HepG2 (cell line): Measurements from ENCODE around the gene ZBTB7B. TPM values are rescaled to one million over a fixed set of nuclear protein-coding genes. Genes with fewer than 3 reads are reported as not detected.

Source experiments
- ATAC-seq: fragments of 200-7000 bp; cut with Tn5 transposase; 3 replicates; pipeline ENCODE4 v1.9.1; 2020; ENCODE audit warnings: mild to moderate bottlenecking, moderate library complexity
- BruUV-seq: library from RNA; stranded (reverse); fragments of 400-500 nt; replicated peaks from 2 replicates; lab custom pipeline; 2021; lab: Mats Ljungman, UMichigan
- CTCF ChIA-PET: fragments of 300-600 bp; formaldehyde crosslinking; extraction: SDS; loops from one replicate; lab custom pipeline; 2021; ENCODE audit warnings: low total read pairs, inconsistent platforms, low intra/inter-chr PET ratio; lab: Yijun Ruan, JAX
- POLR2A ChIA-PET: fragments of 350-600 bp; sonication (Branson Sonifier 250); formaldehyde crosslinking; loops from one replicate; lab custom pipeline; 2020; ENCODE audit warnings: antibody characterized with exemption, inconsistent platforms; lab: Yijun Ruan, JAX
- DNase-seq: peaks from one replicate; pipeline ENCODE4 v3.0.0-alpha.2; 2015; ENCODE audit warnings: low spot score
- FAIRE-seq: peaks from 3 replicates; lab custom pipeline; 2011; peaks lifted over from hg19 to GRCh38; lab: Jason Lieb, UNC
- H2AFZ ChIP-seq: one replicate; pipeline ENCODE4 v1.6.1; 2011; ENCODE audit warnings: low read length, inconsistent platforms
- H3K27ac ChIP-seq: fragments of 300-600 bp; 3 replicates; pipeline ENCODE4 v1.8.0; 2011; ENCODE audit warnings: mixed run types, mild to moderate bottlenecking, mixed read lengths, low read length, inconsistent platforms; ENCODE audit not compliant: insufficient read depth; ENCODE audit errors: extremely low read length
- H3K27me3 ChIP-seq, 2 experiments: fragments of 200-600 bp in 1 of 2; 2 replicates in 1 of 2; 3 replicates in 1 of 2; pipeline versions ENCODE4 v1.6.0 to v1.8.0; 2011; ENCODE audit warnings: low read length in 2 of 2, mild to moderate bottlenecking in 2 of 2, moderate library complexity in 2 of 2, inconsistent platforms in 1 of 2; ENCODE audit not compliant: insufficient read depth in 2 of 2, control insufficient read depth in 1 of 2
- H3K36me3 ChIP-seq, 2 experiments: fragments of 200-600 bp in 1 of 2; replicated peaks in 1 of 2; 2 replicates in 1 of 2; 3 replicates in 1 of 2; pipeline versions ENCODE4 v1.5.1 to v1.8.0; 2011; ENCODE audit warnings: low read length in 2 of 2, inconsistent platforms in 1 of 2; ENCODE audit not compliant: insufficient read depth in 2 of 2, control insufficient read depth in 1 of 2
- H3K4me1 ChIP-seq: 2 replicates; pipeline ENCODE4 v1.5.1; 2012; ENCODE audit warnings: low read length, inconsistent platforms; ENCODE audit not compliant: insufficient read depth
- H3K4me2 ChIP-seq: 2 replicates; pipeline ENCODE4 v1.6.0; 2011; ENCODE audit warnings: low read depth, low read length, inconsistent platforms
- H3K4me3 ChIP-seq, 3 experiments: fragments of 200-600 bp in 1 of 3; sonication (generic), shearing (Covaris generic) in 1 of 3; replicated peaks in 1 of 3; 2 replicates each; pipeline ENCODE4 v1.5.1; 2011 to 2016; ENCODE audit warnings: low read length in 3 of 3, inconsistent platforms in 2 of 3, low read depth in 2 of 3, mild to moderate bottlenecking in 2 of 3, control low read depth in 1 of 3, mixed read lengths in 1 of 3; ENCODE audit not compliant: insufficient read depth in 1 of 3
- H3K79me2 ChIP-seq: one replicate; pipeline ENCODE4 v1.6.1; 2011; ENCODE audit warnings: low read length, inconsistent platforms; ENCODE audit not compliant: insufficient read depth
- H3K9ac ChIP-seq: 2 replicates; pipeline ENCODE4 v1.6.0; 2011; ENCODE audit warnings: mild to moderate bottlenecking, low read depth, low read length, inconsistent platforms; ENCODE audit not compliant: insufficient read depth
- H3K9me3 ChIP-seq: 2 replicates; pipeline ENCODE4 v1.5.1; 2012; ENCODE audit warnings: mild to moderate bottlenecking, low read length
- H4K20me1 ChIP-seq: 2 replicates; pipeline ENCODE4 v1.6.0; 2011; ENCODE audit warnings: inconsistent platforms, mild to moderate bottlenecking, low read length, moderate library complexity; ENCODE audit not compliant: insufficient read depth
- ATF6 ChIP-seq: sonication (generic); formaldehyde crosslinking; conservative IDR thresholded peaks from 2 replicates; pipeline ENCODE4 v1.4.0; 2020; ENCODE audit warnings: missing genetic modification reagents
- ELF1 ChIP-seq: sonication (generic); formaldehyde crosslinking; IDR thresholded peaks from 2 replicates; pipeline ENCODE4 v1.4.0; 2020; ENCODE audit warnings: missing genetic modification reagents
- ERF ChIP-seq: IDR thresholded peaks from 2 replicates; pipeline ENCODE4 v1.6.1; 2018; ENCODE audit warnings: missing biosample characterization, missing genetic modification reagents
- HNRNPK ChIP-seq: fragments of 200-400 bp; formaldehyde crosslinking; IDR thresholded peaks from 2 replicates; pipeline ENCODE4 v1.6.1; 2018; ENCODE audit warnings: low read length, low read depth, moderate library complexity, mild to moderate bottlenecking; ENCODE audit not compliant: poor library complexity, severe bottlenecking
- IRX3 ChIP-seq: sonication (generic); formaldehyde crosslinking; IDR thresholded peaks from 2 replicates; pipeline ENCODE4 v1.8.1; 2023; ENCODE audit warnings: mild to moderate bottlenecking, low read depth, missing genetic modification reagents, borderline replicate concordance
- KDM5A ChIP-seq: fragments of 200-600 bp; sonication (generic); IDR thresholded peaks from 2 replicates; pipeline ENCODE4 v1.7.0; 2018; ENCODE audit warnings: antibody characterized with exemption, mild to moderate bottlenecking, low read length, borderline replicate concordance
- MED1 ChIP-seq: sonication (generic); formaldehyde crosslinking; IDR thresholded peaks from 2 replicates; pipeline ENCODE4 v1.4.0; 2020; ENCODE audit warnings: missing genetic modification reagents
- MYNN ChIP-seq: sonication (generic); formaldehyde crosslinking; IDR thresholded peaks from 2 replicates; pipeline ENCODE4 v1.4.0; 2020; ENCODE audit warnings: mild to moderate bottlenecking, low read depth, missing genetic modification reagents
- MYPOP ChIP-seq: sonication (generic); formaldehyde crosslinking; IDR thresholded peaks from 2 replicates; pipeline ENCODE4 v1.8.1; 2023; ENCODE audit warnings: mild to moderate bottlenecking, moderate library complexity, missing genetic modification reagents
- POLR2G ChIP-seq: fragments of 200-400 bp; formaldehyde crosslinking; IDR thresholded peaks from 2 replicates; pipeline ENCODE4 v1.6.1; 2018; ENCODE audit warnings: mild to moderate bottlenecking, low read depth, low read length, moderate library complexity
- PTBP1 ChIP-seq: fragments of 200-400 bp; formaldehyde crosslinking; IDR thresholded peaks from 2 replicates; pipeline ENCODE4 v1.6.1; 2018; ENCODE audit warnings: low read length, low read depth; ENCODE audit not compliant: poor library complexity, severe bottlenecking
- TCF12 ChIP-seq, 2 experiments: fragments of 450-650 bp in 1 of 2; sonication (generic) in 1 of 2; formaldehyde crosslinking in 1 of 2; IDR thresholded peaks; 2 replicates each; pipeline versions ENCODE4 v1.6.1 to v1.8.0; 2017 to 2022; ENCODE audit warnings: antibody characterized with exemption in 1 of 2, mild to moderate bottlenecking in 1 of 2, missing genetic modification reagents in 1 of 2, moderate library complexity in 1 of 2
- ZBTB3 ChIP-seq: sonication (generic); formaldehyde crosslinking; IDR thresholded peaks from 2 replicates; pipeline ENCODE4 v1.4.0; 2020; ENCODE audit warnings: low read depth, mild to moderate bottlenecking, moderate library complexity, missing genetic modification reagents, borderline replicate concordance
- ZKSCAN1 ChIP-seq: fragments of 150-350 bp; IDR thresholded peaks from 2 replicates; pipeline ENCODE4 v1.6.1; 2014; ENCODE audit warnings: low read length
- ZNF12 ChIP-seq: sonication (generic); formaldehyde crosslinking; IDR thresholded peaks from 2 replicates; pipeline ENCODE4 v1.5.0; 2020; ENCODE audit warnings: missing genetic modification reagents
- ZNF224 ChIP-seq: sonication (generic); formaldehyde crosslinking; IDR thresholded peaks from 2 replicates; pipeline ENCODE4 v1.5.0; 2020; ENCODE audit warnings: mild to moderate bottlenecking, missing genetic modification reagents
- ZNF292 ChIP-seq: sonication (generic); formaldehyde crosslinking; IDR thresholded peaks from 2 replicates; pipeline ENCODE4 v1.8.1; 2022; ENCODE audit warnings: mild to moderate bottlenecking, low read depth, missing genetic modification reagents, borderline replicate concordance
- ZNF329 ChIP-seq: sonication (generic); formaldehyde crosslinking; IDR thresholded peaks from 2 replicates; pipeline ENCODE4 v1.9.0; 2021; ENCODE audit warnings: low read depth, mild to moderate bottlenecking, missing genetic modification reagents
- ZNF354B ChIP-seq: sonication (generic); formaldehyde crosslinking; IDR thresholded peaks from 2 replicates; pipeline ENCODE4 v1.8.0; 2022; ENCODE audit warnings: mild to moderate bottlenecking, missing genetic modification reagents
- ZNF788 ChIP-seq: sonication (generic); formaldehyde crosslinking; IDR thresholded peaks from 2 replicates; pipeline ENCODE4 v1.5.0; 2020; ENCODE audit warnings: mild to moderate bottlenecking, missing genetic modification reagents, borderline replicate concordance
- WGBS: methylation state at CpG from one replicate; pipeline ENCODE4 v1.1.6; 2017; ENCODE audit warnings: low lambda C conversion rate; 5-methylcytosine and 5-hydroxymethylcytosine counted together
- in situ Hi-C: cut with HindIII; loops from 2 replicates; pipeline ENCODE4 v1.10.0; 2017; ENCODE audit warnings: low pct_unique_long_range_greater_than_20kb; ENCODE audit not compliant: extremely low pct_ligation_motif_present
- intact Hi-C: fragments of 100-400 bp; cut with micrococcal nuclease; formaldehyde crosslinking; loops from one replicate; pipeline ENCODE4 v1.10.0; 2022; ENCODE audit not compliant: unreplicated experiment
- polyA plus RNA-seq, 8 experiments: library from polyadenylated mRNA; depleted of rRNA in 3 of 8; stranded (reverse) in 7 of 8; unstranded in 1 of 8; fragments of >200 nt; fragmentation: Illumina TruSeq in 4 of 8; extraction: Trizol in 4 of 8; gene quantifications; 2 replicates each; pipeline versions ENCODE4 v1.2.1 to v1.2.3, GENCODE V29; 2011 to 2016; ENCODE audit warnings: low read depth in 4 of 8, missing spikeins in 1 of 8, mixed read lengths in 1 of 8; ENCODE audit not compliant: insufficient read depth in 1 of 8
- total RNA-seq, 5 experiments: library from RNA; depleted of rRNA; stranded (reverse); fragments of >200 nt; fragmentation: Illumina TruSeq; extraction: Trizol; gene quantifications; 2 replicates each; pipeline ENCODE4 v1.2.3, GENCODE V29; 2016; ENCODE audit warnings: low read depth in 1 of 5
- TF ChIP-seq, protein P1 (sequence below): sonication (generic); formaldehyde crosslinking; IDR thresholded peaks from 2 replicates; pipeline ENCODE4 v1.8.0; 2022; ENCODE audit warnings: mild to moderate bottlenecking, missing genetic modification reagents; ENCODE audit not compliant: insufficient replicate concordance

The ZBTB7B gene
- total and polyA plus RNA-seq, 2 of the 13 experiments (the other 11 are each of a cell fraction or from before 2014, with no cell fraction given), result 15.5 to 17.5 TPM

- POLR2A ChIA-PET, result interaction anchor here (0.8 to 6.7 kb wide), 16 partner anchors 10 to 126 kb away, joined by 3 to 90 read pairs (median 6); partner anchors contain the start of genes FLAD1, PBXIP1, PMVK and SHC1
- no peak for FAIRE-seq
- Histone ChIP-seq H3K27ac (peak overlapping the region; percentile 97), H3K79me2 (peaks cover 20% of the 10 kb centered on the region), H3K4me1 (peaks cover 32% of the 10 kb centered on the region), H2AFZ (no peak overlapping the region), H3K9ac (peak overlapping the region; percentile 97), H3K27me3 (no peaks in the 10 kb centered on the region; a peak in 1 of 5 replicates), H3K4me2 (peak overlapping the region; percentile 100), H3K36me3 (no peaks in the 10 kb centered on the region), H4K20me1 (no peaks in the 10 kb centered on the region), H3K4me3 (peak overlapping the region; percentile 72 to 86 (median 84)), H3K9me3 (no peaks in the 10 kb centered on the region)
- BruUV-seq, result no TSS peak
- intact Hi-C loops, result loop anchor here (1.0 to 5.0 kb wide), 3 partner anchors 27 to 443 kb away; partner anchors contain the start of genes PYGO2 and UBE2Q1
- no peak for ATAC-seq
- in situ Hi-C loops, result no loop called here
- 0% methylated on average over 8 of the region's 13 CpGs for WGBS
- DNase-seq, result no peak
- CTCF ChIA-PET, result interaction anchor here (2.8 to 6.8 kb wide), 2 partner anchors 17 to 94 kb away, joined by 11 to 54 read pairs; no protein-coding TSS in a partner anchor
- TF ChIP-seq ZNF788 (CRISPR knock-in tag) (no peak), TCF12 (IDR thresholded peaks at IDR 0.05) (no peak), TCF12 (CRISPR knock-in tag; IDR thresholded peaks at IDR 0.05) (no peak), HNRNPK (peak; percentile 39), ZNF292 (CRISPR knock-in tag) (no peak), ZNF224 (0 out of 2 replicates have a peak, but pooled peaks have one; percentile 17), MED1 (CRISPR knock-in tag) (no peak), ZNF12 (CRISPR knock-in tag) (no peak), KDM5A (no peak), MYNN (CRISPR knock-in tag) (no peak), ERF (CRISPR knock-in tag) (no peak), ZNF329 (0 out of 2 replicates have a peak, but pooled peaks have one; percentile 22), ELF1 (CRISPR knock-in tag) (no peak), ATF6 (CRISPR knock-in tag) (no peak), IRX3 (CRISPR knock-in tag) (no peak), PTBP1 (no peak), ZKSCAN1 (no peak), ZBTB3 (no peak), ZNF354B (CRISPR knock-in tag) (no peak), POLR2G (peak; percentile 19; the same call in 1 of the 2 replicates), MYPOP (CRISPR knock-in tag) (0 out of 2 replicates have a peak, but pooled peaks have one; percentile 5)
- TF ChIP-seq, protein P1, sequence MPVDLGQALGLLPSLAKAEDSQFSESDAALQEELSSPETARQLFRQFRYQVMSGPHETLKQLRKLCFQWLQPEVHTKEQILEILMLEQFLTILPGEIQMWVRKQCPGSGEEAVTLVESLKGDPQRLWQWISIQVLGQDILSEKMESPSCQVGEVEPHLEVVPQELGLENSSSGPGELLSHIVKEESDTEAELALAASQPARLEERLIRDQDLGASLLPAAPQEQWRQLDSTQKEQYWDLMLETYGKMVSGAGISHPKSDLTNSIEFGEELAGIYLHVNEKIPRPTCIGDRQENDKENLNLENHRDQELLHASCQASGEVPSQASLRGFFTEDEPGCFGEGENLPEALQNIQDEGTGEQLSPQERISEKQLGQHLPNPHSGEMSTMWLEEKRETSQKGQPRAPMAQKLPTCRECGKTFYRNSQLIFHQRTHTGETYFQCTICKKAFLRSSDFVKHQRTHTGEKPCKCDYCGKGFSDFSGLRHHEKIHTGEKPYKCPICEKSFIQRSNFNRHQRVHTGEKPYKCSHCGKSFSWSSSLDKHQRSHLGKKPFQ (CRISPR knock-in tag), result no peak
These were observed 2.2 kb upstream of the ZBTB7B start for GRCh38 chr1:155000411-155000725.
